Smooth muscle cell (in vitro differentiated cells): ENCODE data around the gene SLC11A1. TPM values are rescaled to one million over a fixed set of nuclear protein-coding genes. Genes with fewer than 3 reads are reported as not detected.
A peak's percentile ranks its signal among the peaks of the same experiment; 100 is the strongest.

Experiments
- DNase-seq: peaks from one replicate; lab custom pipeline; 2025; ENCODE audit not compliant: unreplicated experiment; lab: John Stamatoyannopoulos, UW
- H2AFZ ChIP-seq: fragments of 200-600 bp; sonication (generic); 2 replicates; pipeline ENCODE4 v1.6.0; 2016; ENCODE audit warnings: antibody characterized with exemption, low read depth, mild to moderate bottlenecking
- H3F3A ChIP-seq: fragments of 200-600 bp; sonication (generic); 2 replicates; pipeline ENCODE4 v1.6.0; 2017; ENCODE audit warnings: antibody characterized with exemption, low read depth
- H3K27ac ChIP-seq: fragments of 200-600 bp; sonication (generic); 2 replicates; pipeline ENCODE4 v1.5.1; 2016; ENCODE audit warnings: low read depth, mild to moderate bottlenecking
- H3K27me3 ChIP-seq: fragments of 200-600 bp; sonication (generic); 2 replicates; pipeline ENCODE4 v1.6.1; 2016; ENCODE audit warnings: low read depth, mild to moderate bottlenecking
- H3K36me3 ChIP-seq: fragments of 200-600 bp; sonication (generic); 2 replicates; pipeline ENCODE4 v1.5.1; 2016; ENCODE audit warnings: low read depth
- H3K4me1 ChIP-seq: fragments of 200-600 bp; sonication (generic); 2 replicates; pipeline ENCODE4 v1.5.1; 2016; ENCODE audit warnings: low read depth
- H3K4me2 ChIP-seq: fragments of 200-600 bp; sonication (generic); 2 replicates; pipeline ENCODE4 v1.6.0; 2016; ENCODE audit warnings: mild to moderate bottlenecking
- H3K4me3 ChIP-seq: fragments of 200-600 bp; sonication (generic); 2 replicates; pipeline ENCODE4 v1.5.1; 2016; ENCODE audit warnings: mild to moderate bottlenecking
- H3K79me2 ChIP-seq: fragments of 200-600 bp; sonication (generic); 2 replicates; pipeline ENCODE4 v1.6.0; 2016; ENCODE audit warnings: low read depth, mild to moderate bottlenecking
- H3K9ac ChIP-seq: fragments of 200-600 bp; sonication (generic); 2 replicates; pipeline ENCODE4 v1.6.0; 2016; ENCODE audit warnings: low read depth
- H3K9me3 ChIP-seq: fragments of 200-600 bp; sonication (generic); replicated peaks from 2 replicates; pipeline ENCODE4 v1.5.1; 2016; ENCODE audit warnings: low read depth
- H4K20me1 ChIP-seq: fragments of 200-600 bp; sonication (generic); 2 replicates; pipeline ENCODE4 v1.6.0; 2016; ENCODE audit warnings: low read depth
- WGBS: methylation state at CpG from one replicate; pipeline ENCODE4 v1.1.7; 2016; ENCODE audit warnings: low lambda C conversion rate; 5-methylcytosine and 5-hydroxymethylcytosine counted together
- polyA plus RNA-seq: library from polyadenylated mRNA; unstranded; fragments of >200 nt; fragmentation: Nextera tagmentation; extraction: Ambion mirVana; gene quantifications from 2 replicates; pipeline ENCODE4 v1.2.1, GENCODE V29; 2016
- total RNA-seq: library from RNA; depleted of rRNA; stranded (reverse); fragments of >200 nt; gene quantifications from 2 replicates; pipeline ENCODE4 v1.2.3, GENCODE V29; 2014
- TF ChIP-seq, protein P1 (sequence below): fragments of 200-600 bp; sonication (generic); IDR thresholded peaks from 2 replicates; pipeline ENCODE4 v1.5.1; 2017; ENCODE audit warnings: borderline replicate concordance, mild to moderate bottlenecking, antibody characterized with exemption; ENCODE audit not compliant: insufficient read depth, poor library complexity, severe bottlenecking

The SLC11A1 gene
- total and polyA plus RNA-seq, 2 experiments from 2014 or later, result 0.31 to 0.38 TPM

DNA sequence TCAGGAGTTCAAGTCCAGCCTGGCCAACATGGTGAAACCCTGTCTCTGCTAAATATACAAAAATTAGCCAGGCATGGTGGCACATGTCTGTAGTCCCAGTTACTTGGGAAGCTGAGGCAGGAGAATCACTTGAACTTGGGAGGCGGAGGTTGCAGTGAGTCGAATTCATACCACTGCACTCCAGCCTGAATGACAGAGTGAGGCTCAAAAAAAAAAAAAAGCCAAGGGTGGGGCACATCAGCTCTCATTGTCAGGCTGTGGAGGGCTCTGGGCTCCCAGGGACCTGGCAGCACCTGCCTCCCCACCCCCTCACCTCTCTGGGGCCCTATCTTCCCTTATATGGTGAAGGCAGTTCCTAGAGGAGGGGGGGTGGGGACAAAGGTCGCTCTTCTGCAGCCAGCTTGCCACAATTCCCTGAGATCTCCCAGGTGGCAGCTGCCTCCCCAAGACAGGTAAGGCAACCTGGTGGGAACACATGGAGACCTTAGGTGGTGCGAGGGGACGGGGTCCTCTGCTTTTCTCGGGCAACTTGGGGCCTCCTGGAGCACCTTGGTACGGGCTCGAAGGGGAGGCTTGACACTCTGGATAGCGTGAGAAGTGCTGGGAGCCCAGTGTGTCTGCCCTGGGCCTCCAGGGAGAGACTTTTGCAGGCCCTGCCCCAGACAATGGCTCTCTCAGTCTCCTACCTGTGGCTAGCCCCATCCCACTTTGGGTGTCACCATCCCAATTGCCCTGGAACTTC is 36.8 kb downstream of the SLC11A1 start, which contains the start of gene VIL1:
VIL1 (plus strand) TSS at position 407 of the 742 bp plus-strand sequence. CDS start 4,656 bp downstream, outside the sequence.
- H3K79me2 ChIP-seq, result no peaks in the 10 kb centered on the region
- TF ChIP-seq, protein P1, sequence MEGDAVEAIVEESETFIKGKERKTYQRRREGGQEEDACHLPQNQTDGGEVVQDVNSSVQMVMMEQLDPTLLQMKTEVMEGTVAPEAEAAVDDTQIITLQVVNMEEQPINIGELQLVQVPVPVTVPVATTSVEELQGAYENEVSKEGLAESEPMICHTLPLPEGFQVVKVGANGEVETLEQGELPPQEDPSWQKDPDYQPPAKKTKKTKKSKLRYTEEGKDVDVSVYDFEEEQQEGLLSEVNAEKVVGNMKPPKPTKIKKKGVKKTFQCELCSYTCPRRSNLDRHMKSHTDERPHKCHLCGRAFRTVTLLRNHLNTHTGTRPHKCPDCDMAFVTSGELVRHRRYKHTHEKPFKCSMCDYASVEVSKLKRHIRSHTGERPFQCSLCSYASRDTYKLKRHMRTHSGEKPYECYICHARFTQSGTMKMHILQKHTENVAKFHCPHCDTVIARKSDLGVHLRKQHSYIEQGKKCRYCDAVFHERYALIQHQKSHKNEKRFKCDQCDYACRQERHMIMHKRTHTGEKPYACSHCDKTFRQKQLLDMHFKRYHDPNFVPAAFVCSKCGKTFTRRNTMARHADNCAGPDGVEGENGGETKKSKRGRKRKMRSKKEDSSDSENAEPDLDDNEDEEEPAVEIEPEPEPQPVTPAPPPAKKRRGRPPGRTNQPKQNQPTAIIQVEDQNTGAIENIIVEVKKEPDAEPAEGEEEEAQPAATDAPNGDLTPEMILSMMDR, result no peak
- no peak within 1 kb of the TSS for H2AFZ ChIP-seq
- peak within 1 kb of the TSS; percentile 36 for H3K4me3 ChIP-seq
- no peak within 1 kb of the TSS for H3K27ac ChIP-seq
- H3K36me3 ChIP-seq, result no peaks in the 10 kb centered on the region
- DNase-seq, result no peak
- H3K27me3 ChIP-seq, result no peaks in the 10 kb centered on the region
- no peaks in the 10 kb centered on the region for H3K9me3 ChIP-seq
- no peaks in the 10 kb centered on the region for H3F3A ChIP-seq
- H4K20me1 ChIP-seq, result no peaks in the 10 kb centered on the region
- no peak within 1 kb of the TSS for H3K4me2 ChIP-seq
- H3K4me1 ChIP-seq, result no peaks in the 10 kb centered on the region
- no peak within 1 kb of the TSS for H3K9ac ChIP-seq
- whole genome bisulfite sequencing, result 75% methylated on average over 9 of the region's 9 CpGs

- Histone ChIP-seq H3K9ac (no peak overlapping the region), H3K27me3 (no peaks in the 10 kb centered on the region), H3K79me2 (no peaks in the 10 kb centered on the region), H3K4me2 (no peak overlapping the region), H3K27ac (no peak overlapping the region), H4K20me1 (no peaks in the 10 kb centered on the region), H3K36me3 (no peaks in the 10 kb centered on the region), H2AFZ (no peak overlapping the region), H3K4me3 (peak overlapping the region; percentile 36), H3F3A (no peaks in the 10 kb centered on the region), H3K4me1 (no peaks in the 10 kb centered on the region), H3K9me3 (no peaks in the 10 kb centered on the region)
- TF ChIP-seq, protein P1, result no peak
- WGBS, result 87% methylated on average over 7 of the region's 7 CpGs
- DNase-seq, result no peak
Observed at GRCh38 chr2:218419630-218420216, 37.6 kb downstream of the SLC11A1 start.

DNA sequence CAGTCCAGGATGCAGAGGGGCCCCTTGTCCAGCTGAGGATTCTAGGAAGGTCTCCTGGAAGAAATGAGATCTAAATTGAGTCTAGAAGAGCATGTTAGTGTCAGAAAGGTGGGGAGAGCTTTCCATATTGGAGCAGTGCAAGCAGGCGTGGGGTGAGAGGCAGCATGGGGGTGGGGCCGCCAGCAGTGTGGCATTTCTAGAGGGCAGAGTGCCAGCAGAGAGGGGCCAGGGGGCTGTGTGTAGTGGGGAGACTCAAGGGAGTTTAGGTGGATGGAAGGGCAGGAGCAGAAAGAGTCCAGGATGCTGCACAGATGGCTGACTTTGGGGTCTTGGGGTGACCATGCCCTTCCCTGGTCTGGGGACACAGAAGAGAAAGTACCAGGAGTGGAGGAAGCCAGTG is 39.0 kb downstream of the SLC11A1 start:
- Histone ChIP-seq H3K36me3 (no peaks in the 10 kb centered on the region), H4K20me1 (no peaks in the 10 kb centered on the region), H3K4me1 (no peaks in the 10 kb centered on the region), H3K79me2 (no peaks in the 10 kb centered on the region), H3K27me3 (no peaks in the 10 kb centered on the region), H3K4me3 (peak overlapping the region; percentile 13), H3F3A (no peaks in the 10 kb centered on the region), H2AFZ (no peak overlapping the region), H3K4me2 (no peak overlapping the region), H3K9ac (no peak overlapping the region), H3K27ac (no peak overlapping the region), H3K9me3 (no peaks in the 10 kb centered on the region)
- DNase-seq, result no peak
- TF ChIP-seq, protein P1, result no peak
- 100% methylated on average over 2 of the region's 2 CpGs for WGBS
